GM21786 (cell line): ENCODE measurements around the gene ZNF236.

Source experiments
- ATAC-seq: cut with Tn5 transposase; IDR thresholded peaks from one replicate; pipeline ENCODE4 v1.9.1; 2021; ENCODE audit not compliant: unreplicated experiment

Gene ZNF236

GRCh38 chr18:76905821-76906220, 83.5 kb downstream of the ZNF236 start:
- ATAC-seq = no peak

- ATAC-seq = no peak
Observed at GRCh38 chr18:76908277-76908676, 85.9 kb downstream of the ZNF236 start.

- ATAC-seq = no peak
Observed at GRCh38 chr18:76909439-76909838, 87.1 kb downstream of the ZNF236 start.

- ATAC-seq = no peak
Observed at GRCh38 chr18:76911440-76911839, 89.1 kb downstream of the ZNF236 start.

GRCh38 chr18:76913583-76913982, 91.2 kb downstream of the ZNF236 start:
- ATAC-seq = no peak

GRCh38 chr18:76914314-76914713, 92.0 kb downstream of the ZNF236 start:
- ATAC-seq = peak; percentile 55

GRCh38 chr18:76914796-76915195, 92.4 kb downstream of the ZNF236 start:
- ATAC-seq = no peak

GRCh38 chr18:76915456-76915855, 93.1 kb downstream of the ZNF236 start:
- no peak for ATAC-seq

- no peak for ATAC-seq
Observed at GRCh38 chr18:76920974-76921373, 98.6 kb downstream of the ZNF236 start.

- peak; percentile 95 for ATAC-seq
Observed at GRCh38 chr18:76922107-76922506, 99.8 kb downstream of the ZNF236 start.

GRCh38 chr18:76923485-76924085, 101.2 kb downstream of the ZNF236 start:
- ATAC-seq = no peak

- no peak for ATAC-seq
Observed at GRCh38 chr18:76925501-76925900, 103.1 kb downstream of the ZNF236 start.

- no peak for ATAC-seq
Observed at GRCh38 chr18:76927223-76927725, 104.9 kb downstream of the ZNF236 start.

GRCh38 chr18:76928179-76928868, 106.0 kb downstream of the ZNF236 start:
- no peak for ATAC-seq

- no peak for ATAC-seq
Observed at GRCh38 chr18:76931171-76931570, 108.8 kb downstream of the ZNF236 start.

- ATAC-seq = no peak
Observed at GRCh38 chr18:76932026-76932819, 109.9 kb downstream of the ZNF236 start.

- ATAC-seq = no peak
Observed at GRCh38 chr18:76935722-76936337, 113.5 kb downstream of the ZNF236 start.

GRCh38 chr18:76936877-76937276, 114.5 kb downstream of the ZNF236 start:
- ATAC-seq = no peak

GRCh38 chr18:76937597-76937996, 115.2 kb downstream of the ZNF236 start:
- no peak for ATAC-seq

- no peak for ATAC-seq
Observed at GRCh38 chr18:76938619-76939018, 116.3 kb downstream of the ZNF236 start.

- ATAC-seq = no peak
Observed at GRCh38 chr18:76941284-76941683, 118.9 kb downstream of the ZNF236 start.
